GM18909 (cell line): ENCODE data around the gene RABEPK.
"Not testable (repeated sequence)": the region's sequence is repeated elsewhere in the genome, so short reads cannot be mapped to it uniquely, and the experiment has no call there.

Experiments used
- ATAC-seq: cut with Tn5 transposase; IDR thresholded peaks from one replicate; pipeline ENCODE4 v1.9.1; 2021; ENCODE audit warnings: mild to moderate bottlenecking; ENCODE audit not compliant: unreplicated experiment, poor library complexity

Gene RABEPK

DNA sequence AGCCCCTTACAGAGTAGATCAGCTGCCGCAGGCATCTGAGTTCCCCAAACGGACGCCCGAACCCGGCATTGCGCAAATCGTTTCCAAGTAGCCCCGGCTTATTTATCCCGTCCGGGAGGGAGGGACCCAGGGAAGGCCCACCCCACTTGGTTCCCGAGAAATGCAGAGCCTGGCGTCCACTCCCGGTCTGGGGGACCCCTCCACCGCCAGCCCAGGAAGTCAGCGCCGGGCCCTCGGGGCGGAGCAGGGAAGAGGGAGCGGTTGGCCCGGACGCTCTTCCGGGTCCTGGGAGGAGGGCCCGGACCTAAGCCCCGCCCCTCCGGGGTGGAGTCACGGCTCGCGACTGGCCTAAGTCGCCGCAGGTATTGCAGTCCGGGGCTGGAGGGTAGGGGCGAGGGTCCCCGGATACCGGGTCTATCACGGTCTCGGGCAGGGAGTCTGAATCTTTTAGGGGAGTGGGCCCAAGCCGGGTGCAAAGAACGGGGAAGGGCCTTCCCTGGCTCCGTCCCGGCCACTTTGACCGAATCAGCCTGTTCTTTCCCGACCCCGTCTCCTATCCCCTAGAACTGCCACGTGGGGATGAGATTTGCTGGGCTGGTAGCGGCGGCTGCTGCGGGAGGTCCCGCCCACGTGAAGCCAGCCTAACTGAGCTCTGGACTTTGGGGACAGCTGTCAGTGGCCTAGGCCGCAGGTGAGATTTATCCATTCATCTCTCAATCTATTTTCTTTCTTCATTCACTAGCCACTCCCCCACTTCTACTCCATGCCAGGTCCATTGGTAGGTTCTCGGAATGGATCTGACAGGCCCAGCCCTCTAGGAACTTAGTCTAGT lies at the start of gene RABEPK:
Gene RABEPK (plus strand): TSS at position 327 of the 832 bp plus-strand sequence. CDS start 2,472 bp downstream, outside the sequence.
- ATAC-seq, result peak; percentile 99

DNA sequence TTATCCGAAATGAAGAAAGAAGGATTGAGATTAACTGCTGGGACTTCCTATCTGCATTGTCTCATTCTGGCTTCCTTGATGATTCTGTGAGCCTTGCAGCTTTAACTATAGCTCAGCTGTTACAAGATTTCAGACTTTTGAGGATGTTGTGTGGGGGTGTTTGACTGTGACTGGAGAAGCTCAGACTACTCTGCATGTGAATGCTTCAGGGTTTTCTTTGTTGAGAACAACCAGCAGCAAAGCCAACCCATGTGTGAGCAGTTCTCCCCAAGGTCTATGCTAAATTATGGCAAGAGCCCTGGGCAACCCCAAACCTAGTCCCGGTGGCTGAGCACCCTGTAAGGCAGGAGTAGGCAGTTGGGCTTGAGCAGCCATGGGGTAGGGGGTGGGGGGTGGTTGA lies 48.6 kb upstream of the RABEPK start:
- ATAC-seq, result no peak

GRCh38 chr9:125153712-125154367 lies 46.5 kb upstream of the RABEPK start:
- no peak for ATAC-seq

GRCh38 chr9:125156551-125156950 lies 43.8 kb upstream of the RABEPK start:
- ATAC-seq, result no peak

- no peak for ATAC-seq
Measured at GRCh38 chr9:125160750-125161149, 39.6 kb upstream of the RABEPK start.

DNA sequence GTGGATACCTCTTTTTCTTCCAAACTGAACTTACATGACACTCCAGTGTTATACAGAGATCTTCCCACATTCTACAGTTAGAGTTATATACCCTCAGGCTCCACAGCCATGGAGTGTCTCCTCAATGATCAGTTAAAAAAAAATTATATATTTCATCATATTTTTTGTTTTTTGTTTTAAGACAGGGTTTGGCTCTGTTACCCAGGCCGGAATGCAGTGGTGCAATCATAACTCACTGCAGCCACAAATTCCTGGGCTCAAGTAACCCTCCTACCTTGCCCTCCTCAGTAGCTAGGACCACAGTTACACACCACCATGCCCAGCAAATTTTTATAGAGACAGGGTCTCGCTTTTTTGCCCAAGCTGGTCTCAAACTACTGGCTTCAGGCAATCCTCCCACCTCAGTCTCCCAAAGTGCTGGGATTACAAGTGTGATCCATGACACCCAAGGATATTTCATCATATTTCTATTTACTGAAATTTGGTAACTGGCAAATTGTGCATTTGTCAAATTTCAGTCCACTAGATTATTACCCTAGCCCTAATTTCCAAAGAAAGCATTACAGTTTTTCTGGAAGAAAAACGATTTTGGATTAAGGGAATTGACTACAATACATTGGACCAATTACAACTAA lies 38.9 kb upstream of the RABEPK start:
- no peak for ATAC-seq

DNA sequence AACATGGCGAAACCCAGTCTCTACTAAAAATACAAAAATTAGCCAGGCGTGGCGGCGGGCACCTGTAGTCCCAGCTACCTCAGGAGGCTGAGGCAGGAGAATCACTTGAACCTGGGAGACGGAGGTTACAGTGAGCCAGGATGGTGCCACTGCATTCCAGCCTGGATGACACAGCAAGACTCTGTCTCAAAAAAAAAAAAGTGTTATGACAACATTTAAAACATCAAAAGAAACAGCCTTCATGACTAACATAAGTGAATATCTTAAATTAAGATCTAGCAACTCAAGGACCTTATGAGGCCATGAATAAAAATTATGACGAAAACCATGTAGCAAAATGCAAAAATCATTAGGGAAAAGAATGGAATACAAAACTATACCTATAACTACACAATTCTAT lies 37.5 kb upstream of the RABEPK start:
- not testable (repeated sequence) for ATAC-seq

- ATAC-seq, result no peak
Measured at GRCh38 chr9:125166762-125167161, 33.6 kb upstream of the RABEPK start.

GRCh38 chr9:125169895-125170294 lies 30.4 kb upstream of the RABEPK start:
- no peak for ATAC-seq

GRCh38 chr9:125172031-125172755 lies 28.1 kb upstream of the RABEPK start:
- ATAC-seq, result no peak

- no peak for ATAC-seq
Measured at GRCh38 chr9:125176636-125177035, 23.7 kb upstream of the RABEPK start.

DNA sequence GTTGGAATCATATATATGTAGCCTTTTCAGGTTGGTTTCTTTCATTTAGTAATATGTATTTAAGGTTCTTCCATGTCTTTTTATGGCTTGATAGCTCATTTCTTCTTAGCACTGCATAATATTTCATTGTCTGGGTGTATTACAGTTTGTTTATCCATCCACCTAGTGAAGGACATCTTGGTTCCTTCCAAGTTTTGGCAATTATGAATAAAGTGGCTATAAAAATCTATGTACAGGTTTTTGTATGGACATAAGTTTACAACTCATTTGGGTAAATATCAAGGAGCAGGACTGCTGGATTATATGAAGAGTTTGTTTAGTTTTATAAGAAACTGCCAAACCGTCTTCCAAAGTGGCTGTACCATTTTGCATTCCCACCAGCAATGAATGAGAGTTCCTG lies 22.5 kb upstream of the RABEPK start:
- ATAC-seq, result no peak

DNA sequence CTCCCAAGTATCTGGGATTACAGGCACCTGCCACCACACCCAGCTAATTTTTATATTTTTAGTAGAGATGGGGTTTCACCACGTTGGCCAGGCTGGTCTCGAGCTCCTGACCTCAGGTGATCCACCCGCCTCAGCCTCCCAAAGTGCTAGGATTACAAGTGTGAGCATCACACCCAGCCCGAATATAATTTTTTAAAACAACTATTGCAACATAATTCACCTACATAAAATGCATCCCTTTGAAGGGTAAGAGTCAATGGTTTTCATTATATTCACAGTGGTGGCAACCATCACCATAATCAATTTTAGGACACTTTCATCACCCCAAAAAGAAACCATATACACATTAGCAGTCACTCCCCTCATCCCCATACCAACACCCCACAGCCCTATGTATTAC lies 20.6 kb upstream of the RABEPK start:
- not testable (repeated sequence) for ATAC-seq

- no peak for ATAC-seq
Measured at GRCh38 chr9:125180876-125181275, 19.5 kb upstream of the RABEPK start.

DNA sequence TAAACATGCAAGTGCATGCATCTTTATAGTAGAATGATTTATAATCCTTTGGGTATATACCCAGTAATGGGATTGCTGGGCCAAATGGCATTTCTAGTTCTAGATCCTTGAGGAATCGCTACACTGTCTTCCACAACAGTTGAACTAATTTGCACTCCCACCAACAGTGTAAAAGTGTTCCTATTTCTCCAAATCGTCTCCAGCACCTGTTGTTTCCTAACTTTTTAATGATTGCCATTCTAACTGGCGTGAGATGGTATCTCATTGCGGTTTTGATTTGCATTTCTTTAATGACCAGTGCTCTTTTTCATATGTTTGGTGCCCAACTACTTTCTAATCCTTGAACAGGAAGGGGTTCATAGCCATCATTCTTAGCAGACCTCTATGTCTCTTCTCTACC lies 18.6 kb upstream of the RABEPK start:
- ATAC-seq, result not testable (repeated sequence)

- no peak for ATAC-seq
Measured at GRCh38 chr9:125183054-125183453, 17.3 kb upstream of the RABEPK start.

DNA sequence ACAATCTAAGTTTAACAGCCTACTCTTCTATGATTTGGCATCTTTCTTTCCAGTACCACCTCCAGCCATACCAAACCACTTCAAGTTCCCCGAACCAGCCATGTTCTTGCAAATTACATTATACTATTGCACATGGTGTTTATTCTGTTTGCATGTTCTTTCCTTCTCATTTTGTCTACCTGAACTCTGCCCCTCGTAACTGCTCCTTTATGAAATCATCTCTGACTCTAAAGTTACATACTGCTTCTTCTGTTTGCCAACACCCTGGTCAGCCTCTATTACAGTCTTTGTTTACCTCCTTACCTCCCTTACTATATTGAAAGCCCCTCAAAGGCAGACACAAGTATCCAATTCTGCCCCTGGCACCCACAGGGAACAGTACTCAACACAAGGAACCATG lies 16.8 kb upstream of the RABEPK start:
- no peak for ATAC-seq

DNA sequence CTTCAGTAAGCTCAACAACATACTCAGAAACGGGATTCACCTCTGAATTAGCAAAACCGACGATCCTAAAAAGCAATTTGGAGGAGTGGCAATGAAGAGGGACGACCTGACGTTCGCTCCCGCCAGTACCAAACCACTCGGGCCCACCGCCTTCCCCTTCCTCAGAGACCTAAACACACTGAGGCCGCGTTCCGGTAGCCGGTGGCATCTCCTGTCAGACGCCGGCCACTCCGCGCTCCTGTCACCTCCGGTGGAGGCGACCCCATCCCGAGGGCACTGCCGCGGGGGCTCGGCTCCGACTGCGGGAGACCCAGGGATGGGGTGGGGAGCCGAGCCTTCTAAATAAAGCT lies 11.4 kb upstream of the RABEPK start:
- peak; percentile 21 for ATAC-seq

DNA sequence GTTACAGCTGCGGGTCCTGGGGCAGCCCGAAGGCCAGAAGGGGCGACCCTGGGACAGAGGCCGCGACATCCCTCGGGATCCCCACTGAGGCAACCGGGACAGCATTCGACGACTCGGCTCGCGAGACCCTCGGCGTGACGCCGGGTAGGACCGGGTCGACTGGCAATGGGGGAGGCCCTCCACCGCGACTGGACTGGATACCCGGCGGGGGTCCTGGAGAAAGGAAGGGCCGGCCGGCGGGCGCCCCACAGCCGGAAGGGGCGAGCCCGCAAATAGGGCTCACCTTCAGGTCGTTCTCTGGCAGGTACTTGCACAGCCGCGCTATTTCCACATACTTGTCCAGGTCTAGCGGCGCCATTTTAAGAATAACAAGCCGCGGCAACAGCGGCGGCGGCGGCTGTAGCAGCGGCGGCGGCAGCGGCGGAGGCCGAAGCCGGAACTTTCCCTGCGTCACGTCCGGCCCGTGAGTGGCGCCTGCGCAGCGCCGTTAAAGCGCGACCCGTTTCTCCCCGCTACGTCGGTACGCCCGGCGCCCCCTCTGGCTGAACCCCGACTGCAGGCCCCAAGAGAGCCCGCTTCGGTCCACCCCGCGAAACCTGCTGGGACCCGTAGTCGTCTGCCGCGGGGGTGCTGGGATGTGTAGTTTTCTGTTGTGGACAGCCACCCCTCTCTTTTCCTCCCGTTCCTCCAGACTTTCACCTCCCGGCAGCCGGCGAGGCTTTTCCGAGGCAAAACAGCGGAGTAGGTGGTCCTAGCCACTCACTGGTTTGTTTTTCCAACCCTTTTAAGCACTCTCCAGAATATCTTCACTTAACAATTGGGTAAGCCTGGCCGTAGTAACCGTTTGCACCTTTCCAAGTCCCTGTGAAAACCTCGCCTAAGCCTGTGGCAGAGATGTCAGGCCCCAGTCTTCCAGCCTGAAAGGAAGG lies 10.7 kb upstream of the RABEPK start, which contains the start of gene PPP6C:
Gene PPP6C (minus strand): TSS at position 443 of the 929 bp plus-strand sequence. CDS start 85 bp downstream, at position 358.
- peak; percentile 97 for ATAC-seq
